Common myeloid progenitor, CD34-positive (primary cell): Measurements from ENCODE around the gene UNC13D.
"Not testable (repeated sequence)": the region's sequence is repeated elsewhere in the genome, so short reads cannot be mapped to it uniquely, and the experiment has no call there.

Experiments used
- CTCF ChIA-PET: fragments of 350-600 bp; sonication (Branson Sonifier 250); formaldehyde crosslinking; loops from one replicate; lab custom pipeline; 2021; ENCODE audit warnings: antibody characterized with exemption; lab: Charles Lee
- POLR2A ChIA-PET: fragments of 350-600 bp; sonication (Branson Sonifier 250); formaldehyde crosslinking; loops from one replicate; lab custom pipeline; 2021; ENCODE audit warnings: antibody characterized with exemption; lab: Charles Lee
- DNase-seq, 3 donors: peaks; one replicate each; pipeline versions ENCODE4 v3.0.0 to v3.0.0-alpha.2; 2013
- H3K27ac ChIP-seq, 2 experiments: 1 replicate in 1 of 2; 2 replicates in 1 of 2; pipeline ENCODE4 v1.7.0; 2013; ENCODE audit warnings: inconsistent platforms in 2 of 2, low read length in 2 of 2, mild to moderate bottlenecking in 2 of 2, low read depth in 1 of 2, moderate library complexity in 1 of 2; ENCODE audit not compliant: severe bottlenecking in 2 of 2, insufficient read depth in 1 of 2, poor library complexity in 1 of 2
- H3K27me3 ChIP-seq, 5 experiments: replicated peaks in 2 of 5; 1 replicate in 3 of 5; 2 replicates in 2 of 5; pipeline versions ENCODE4 v1.6.1 to v1.7.0; 2013; ENCODE audit warnings: low read length in 4 of 5, mild to moderate bottlenecking in 2 of 5, moderate library complexity in 2 of 5, inconsistent platforms in 1 of 5; ENCODE audit not compliant: insufficient read depth in 5 of 5, control insufficient read depth in 4 of 5
- H3K36me3 ChIP-seq, 4 experiments: 1 replicate in 2 of 4; 2 replicates in 2 of 4; pipeline versions ENCODE4 v1.6.1 to v1.7.0; 2013; ENCODE audit warnings: low read length in 3 of 4, control low read depth in 1 of 4, mild to moderate bottlenecking in 1 of 4; ENCODE audit not compliant: control insufficient read depth in 4 of 4, insufficient read depth in 4 of 4
- H3K4me1 ChIP-seq, 4 experiments: 1 replicate in 3 of 4; 2 replicates in 1 of 4; pipeline versions ENCODE4 v1.6.1 to v1.7.1; 2013; ENCODE audit warnings: low read length in 3 of 4, mild to moderate bottlenecking in 3 of 4, control low read depth in 1 of 4, inconsistent platforms in 1 of 4, moderate library complexity in 1 of 4; ENCODE audit not compliant: control insufficient read depth in 4 of 4, insufficient read depth in 4 of 4; ENCODE audit errors: control extremely low read depth in 1 of 4
- H3K4me3 ChIP-seq, 7 experiments: 1 replicate in 4 of 7; 2 replicates in 3 of 7; pipeline versions ENCODE4 v1.5.1 to v1.7.0; 2013; ENCODE audit warnings: mild to moderate bottlenecking in 7 of 7, low read length in 6 of 7, moderate library complexity in 6 of 7, inconsistent platforms in 2 of 7, low read depth in 2 of 7, control low read depth in 1 of 7; ENCODE audit not compliant: insufficient read depth in 4 of 7, control insufficient read depth in 1 of 7; ENCODE audit errors: extremely low read depth in 1 of 7
- H3K9me3 ChIP-seq, 5 experiments: 1 replicate in 4 of 5; 2 replicates in 1 of 5; pipeline versions ENCODE4 v1.6.1 to v1.7.1; 2013; ENCODE audit warnings: low read length in 4 of 5, mild to moderate bottlenecking in 2 of 5, inconsistent platforms in 1 of 5, low read depth in 1 of 5, moderate library complexity in 1 of 5; ENCODE audit not compliant: control insufficient read depth in 4 of 5, insufficient read depth in 2 of 5; ENCODE audit errors: control extremely low read depth in 1 of 5
- whole genome bisulfite sequencing: methylation state at CpG from one replicate; pipeline ENCODE4 v1.1.5; 2013; ENCODE audit not compliant: insufficient coverage; 5-methylcytosine and 5-hydroxymethylcytosine counted together

The UNC13D gene

DNA sequence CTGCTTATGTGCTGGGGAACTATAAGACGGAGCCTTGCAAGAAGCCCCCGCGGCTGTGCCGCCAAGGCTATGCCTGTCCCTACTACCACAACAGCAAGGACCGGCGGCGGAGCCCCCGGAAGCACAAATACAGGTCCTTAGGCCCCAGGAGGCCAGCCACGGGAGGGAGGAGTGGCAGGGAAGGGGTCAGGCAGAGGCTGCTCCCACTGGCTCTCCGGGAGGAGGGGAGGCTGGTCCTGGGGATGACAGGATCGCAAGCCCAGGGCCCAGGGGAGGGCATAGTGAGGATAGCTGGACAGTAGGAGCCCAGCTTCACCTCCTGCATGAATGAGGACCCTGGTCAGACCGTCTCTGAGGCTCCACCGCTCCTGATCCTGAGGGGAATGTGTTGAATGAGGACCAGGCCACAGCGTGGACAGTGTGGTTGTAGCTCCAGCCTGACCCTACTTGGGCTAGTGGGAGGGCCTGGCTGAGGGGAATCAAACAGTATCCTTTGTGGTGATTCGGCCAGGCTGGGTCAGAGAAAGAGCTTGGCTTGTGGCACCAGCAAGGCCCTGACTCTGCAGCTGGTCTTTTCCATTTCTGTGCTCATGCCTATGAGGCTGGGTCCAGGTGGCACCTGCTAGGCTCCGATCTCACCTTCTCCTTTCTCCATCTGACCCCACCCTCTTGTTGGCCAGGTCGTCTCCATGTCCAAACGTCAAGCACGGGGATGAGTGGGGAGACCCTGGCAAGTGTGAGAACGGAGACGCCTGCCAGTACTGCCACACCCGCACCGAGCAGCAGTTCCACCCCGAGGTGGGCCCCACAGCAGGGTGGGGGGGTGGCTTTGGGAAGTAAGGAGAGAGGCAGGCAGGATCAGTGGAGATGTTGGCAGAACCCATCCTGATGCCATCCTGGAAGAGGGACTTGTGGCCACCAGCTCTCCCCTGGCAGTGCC lies 30.9 kb downstream of the UNC13D start:
- H3K4me3 ChIP-seq: no peak overlapping the region
- no peaks in the 10 kb centered on the region for H3K4me1 ChIP-seq
- no peak for DNase-seq
- no peaks in the 10 kb centered on the region for H3K27me3 ChIP-seq
- peaks cover 19 to 87% (median 73%) of the 10 kb centered on the region in 4 experiments for H3K36me3 ChIP-seq
- WGBS: 98% methylated on average over 18 of the region's 24 CpGs
- ChIA-PET CTCF (interaction anchor here (1.0 to 3.8 kb wide), 3 partner anchors 9 to 29 kb away, joined by 3 to 18 read pairs (median 5); no protein-coding TSS in a partner anchor), POLR2A (no interaction called here)
- no peaks in the 10 kb centered on the region for H3K9me3 ChIP-seq
- no peak overlapping the region for H3K27ac ChIP-seq

DNA sequence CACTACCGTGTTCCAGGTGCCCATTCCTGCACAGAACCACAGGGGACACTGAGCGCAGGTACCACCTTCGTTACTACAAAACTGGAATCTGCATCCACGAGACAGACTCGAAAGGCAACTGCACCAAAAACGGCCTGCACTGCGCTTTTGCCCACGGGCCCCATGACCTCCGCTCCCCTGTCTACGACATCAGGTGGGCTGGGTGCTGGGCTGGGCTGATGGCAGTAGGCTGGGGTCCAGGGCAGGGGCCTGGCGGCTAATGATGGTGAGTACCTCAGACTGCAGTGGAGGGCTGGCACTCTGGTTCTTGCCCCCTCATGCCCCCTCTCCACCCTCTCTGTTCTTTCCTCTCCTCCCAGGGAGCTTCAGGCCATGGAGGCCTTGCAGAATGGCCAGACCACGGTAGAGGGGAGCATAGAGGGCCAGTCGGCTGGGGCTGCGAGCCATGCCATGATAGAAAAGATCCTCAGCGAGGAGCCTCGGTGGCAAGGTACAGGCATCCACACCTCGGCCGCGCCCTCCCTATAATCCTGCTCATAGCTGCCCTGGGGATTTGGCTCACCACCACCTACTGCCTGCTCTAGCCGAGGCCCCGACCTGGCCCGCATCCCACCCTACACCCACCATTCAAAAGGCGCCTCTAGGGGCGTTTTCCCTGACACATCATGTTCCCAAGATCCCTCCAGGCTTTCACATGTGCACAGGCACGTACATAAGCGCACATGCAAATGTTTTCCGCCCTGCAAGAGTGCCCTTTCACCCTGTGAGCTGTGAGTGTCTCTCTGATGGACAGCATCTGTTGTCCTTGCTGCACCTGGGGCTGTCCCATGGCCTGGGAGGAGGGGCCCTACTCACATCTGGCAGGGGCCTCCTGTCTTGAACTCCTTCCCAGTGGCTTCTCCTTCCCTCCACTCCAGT lies 31.8 kb downstream of the UNC13D start:
- Histone ChIP-seq H3K36me3 (peaks cover 19 to 78% (median 65%) of the 10 kb centered on the region in 4 experiments), H3K4me1 (no peaks in the 10 kb centered on the region), H3K9me3 (no peaks in the 10 kb centered on the region), H3K4me3 (no peak overlapping the region), H3K27ac (no peak overlapping the region), H3K27me3 (no peaks in the 10 kb centered on the region)
- ChIA-PET CTCF (interaction anchor here (1.0 to 3.8 kb wide), 3 partner anchors 10 to 28 kb away, joined by 3 to 18 read pairs (median 5); no protein-coding TSS in a partner anchor), POLR2A (no interaction called here)
- no peak for DNase-seq
- 97% methylated on average over 26 of the region's 27 CpGs for WGBS

DNA sequence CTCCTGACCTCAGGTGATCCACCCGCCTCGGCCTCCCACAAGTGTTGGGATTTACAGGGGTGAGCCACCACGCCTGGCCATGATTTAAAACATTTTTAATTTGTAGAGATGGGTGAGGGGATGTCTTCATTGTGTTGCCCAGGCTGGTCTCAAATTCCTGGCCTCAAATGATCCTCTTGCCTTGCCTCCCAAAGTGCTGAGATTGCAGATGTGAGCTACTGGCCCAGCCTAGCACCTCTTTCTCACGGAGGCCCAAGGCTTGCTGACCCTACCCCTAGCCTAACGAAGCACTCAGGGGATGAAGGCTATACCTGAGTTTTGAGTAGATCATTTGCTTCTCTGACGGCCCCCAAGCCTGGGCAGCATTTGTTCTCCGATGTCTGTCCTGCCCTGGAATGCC lies 33.0 kb downstream of the UNC13D start:
- CTCF ChIA-PET: interaction anchor here (1.0 to 3.8 kb wide), 2 partner anchors 15 to 45 kb away, joined by 3 to 18 read pairs; no protein-coding TSS in a partner anchor
- H3K36me3 ChIP-seq: peaks cover 19 to 66% (median 58%) of the 10 kb centered on the region in 4 experiments

DNA sequence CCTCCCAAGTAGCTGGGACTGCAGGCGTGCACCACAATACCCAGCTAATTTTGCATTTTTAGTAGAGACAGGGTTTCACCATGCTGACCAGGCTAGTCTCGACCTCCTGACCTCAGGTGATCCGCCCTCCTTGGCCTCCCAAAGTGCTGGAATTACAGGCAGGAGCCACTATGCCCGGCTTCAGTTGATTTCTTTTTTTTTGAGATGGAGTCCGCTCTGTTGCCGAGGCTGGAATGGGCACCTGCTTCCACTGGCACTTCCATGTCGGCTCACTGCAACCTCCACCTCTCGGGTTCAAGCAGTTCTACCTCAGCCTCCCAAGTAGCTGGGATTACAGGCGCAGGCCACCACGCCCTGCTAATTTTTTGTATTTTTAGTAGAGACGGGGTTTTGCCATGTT lies 33.4 kb downstream of the UNC13D start:
- POLR2A ChIA-PET: interaction anchor here (0.7 kb wide), 1 partner anchor 14 kb away, joined by 4 read pairs; no protein-coding TSS in a partner anchor
- CTCF ChIA-PET: interaction anchor here (0.7 to 3.8 kb wide), 3 partner anchors 16 to 79 kb away, joined by 3 to 18 read pairs (median 3); no protein-coding TSS in a partner anchor
- DNase-seq, H3K4me3 ChIP-seq, H3K27me3 ChIP-seq, H3K4me1 ChIP-seq, H3K9me3 ChIP-seq, H3K27ac ChIP-seq: not testable (repeated sequence)
- H3K36me3 ChIP-seq: peaks cover 17 to 62% (median 54%) of the 10 kb centered on the region in 4 experiments
- WGBS: 98% methylated on average over 11 of the region's 11 CpGs

More for the DNA sequence above, 33.0 kb downstream of the UNC13D start:
- H3K9me3 ChIP-seq: no peaks in the 10 kb centered on the region
- H3K4me1 ChIP-seq: no peaks in the 10 kb centered on the region
- H3K4me3 ChIP-seq: no peak overlapping the region
- POLR2A ChIA-PET: interaction anchor here (0.7 kb wide), 1 partner anchor 14 kb away, joined by 4 read pairs; no protein-coding TSS in a partner anchor
- no peak for DNase-seq
- 97% methylated on average over 6 of the region's 7 CpGs for WGBS
- H3K27me3 ChIP-seq: no peaks in the 10 kb centered on the region
- no peak overlapping the region for H3K27ac ChIP-seq

DNA sequence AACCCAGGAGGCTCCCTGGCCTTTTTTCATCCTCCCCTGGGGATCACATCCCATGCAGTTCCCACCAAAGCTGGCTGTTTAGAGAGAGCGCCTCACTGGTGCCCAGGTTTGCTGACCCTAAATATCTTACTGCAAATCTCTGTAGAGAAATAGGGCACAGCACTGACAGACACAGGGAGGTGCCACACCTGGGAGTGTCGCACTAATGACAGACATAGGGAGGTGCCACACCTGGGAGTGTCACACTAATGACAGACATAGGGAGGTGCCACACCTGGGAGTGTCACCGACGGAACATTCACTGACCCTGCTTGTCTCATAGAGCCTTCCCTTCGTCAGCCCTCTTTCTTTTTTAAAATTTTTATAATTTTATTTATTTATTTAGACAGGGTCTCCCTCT lies 34.0 kb downstream of the UNC13D start:
- no peaks in the 10 kb centered on the region for H3K4me1 ChIP-seq
- H3K27me3 ChIP-seq: no peaks in the 10 kb centered on the region
- ChIA-PET POLR2A (no interaction called here), CTCF (interaction anchor here (0.7 to 3.8 kb wide), 2 partner anchors 16 to 80 kb away, joined by 3 to 18 read pairs; no protein-coding TSS in a partner anchor)
- H3K4me3 ChIP-seq: no peak overlapping the region
- H3K27ac ChIP-seq: no peak overlapping the region
- H3K36me3 ChIP-seq: peaks cover 17 to 59% (median 51%) of the 10 kb centered on the region in 4 experiments
- H3K9me3 ChIP-seq: no peaks in the 10 kb centered on the region
- DNase-seq: no peak
- WGBS: 100% methylated on average over 2 of the region's 5 CpGs

DNA sequence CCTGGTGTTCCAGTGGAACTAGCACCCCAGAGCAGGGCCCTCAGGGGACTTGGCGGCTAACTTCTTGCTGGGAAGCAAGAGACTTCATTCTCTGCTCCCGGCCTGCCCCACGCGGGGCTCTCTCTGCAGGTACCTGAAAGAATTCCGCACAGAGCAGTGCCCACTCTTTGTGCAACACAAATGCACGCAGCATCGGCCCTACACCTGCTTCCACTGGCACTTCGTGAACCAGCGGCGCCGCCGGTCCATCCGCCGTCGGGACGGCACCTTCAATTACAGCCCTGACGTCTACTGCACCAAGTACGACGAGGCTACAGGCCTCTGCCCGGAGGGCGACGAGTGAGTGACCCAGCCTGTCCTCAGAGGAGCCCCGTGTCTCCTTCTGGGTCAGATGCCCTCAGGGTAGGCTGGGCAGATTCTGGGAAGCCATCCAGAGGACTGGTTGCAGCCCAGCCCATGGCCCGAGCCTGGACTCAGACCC lies 34.5 kb downstream of the UNC13D start:
- CTCF ChIA-PET: no interaction called here
- peaks cover 13 to 54% (median 47%) of the 10 kb centered on the region in 4 experiments for H3K36me3 ChIP-seq
- H3K27me3 ChIP-seq: no peaks in the 10 kb centered on the region
- no peaks in the 10 kb centered on the region for H3K9me3 ChIP-seq
- no peak overlapping the region for H3K4me3 ChIP-seq
- peak overlapping the region in 1 of 2 experiments; percentile 39 for H3K27ac ChIP-seq
- 97% methylated on average over 24 of the region's 24 CpGs for WGBS
- DNase-seq: no peak
- no peaks in the 10 kb centered on the region for H3K4me1 ChIP-seq
- POLR2A ChIA-PET: no interaction called here
